Esophagus muscularis mucosa (tissue), 3 donors: ENCODE measurements around the gene FKBP8.
A peak's percentile ranks its signal among the peaks of the same experiment; 100 is the strongest.

ENCODE experiments used
- CTCF ChIP-seq, 3 experiments: fragments of 200-600 bp in 2 of 3; fragments of 450-650 bp in 1 of 3; sonication (generic) in 2 of 3; IDR thresholded peaks; one replicate each; pipeline ENCODE4 v1.5.1; 2017 to 2019; ENCODE audit warnings: antibody characterized with exemption in 3 of 3, mild to moderate bottlenecking in 2 of 3, moderate library complexity in 1 of 3
- POLR2A ChIP-seq: fragments of 450-650 bp; IDR thresholded peaks from one replicate; pipeline ENCODE4 v1.6.1; 2017; ENCODE audit warnings: antibody characterized with exemption, moderate library complexity, mild to moderate bottlenecking, low read depth
- POLR2AphosphoS5 ChIP-seq, 2 donors: sonication (generic); formaldehyde crosslinking; IDR thresholded peaks; one replicate each; pipeline ENCODE4 v1.6.1; 2017; ENCODE audit warnings: antibody characterized with exemption in 2 of 2

GRCh38 chr19:18519962-18520847, 23.2 kb downstream of the FKBP8 start:
- TF ChIP-seq CTCF (IDR thresholded peaks at IDR 0.05) (peak; percentile 47 to 66 (median 53)), POLR2A (no peak), POLR2AphosphoS5 (IDR thresholded peaks at IDR 0.05) (peak; percentile 65 to 75)
